COLO668 (cell line): ENCODE measurements around the gene LRIG3.
A peak's percentile ranks its signal among the peaks of the same experiment; 100 is the strongest.
"Not testable (repeated sequence)": the region's sequence is repeated elsewhere in the genome, so short reads cannot be mapped to it uniquely, and the experiment has no call there.

Experiments used
- DNase-seq: peaks from one replicate; lab custom pipeline; 2025; ENCODE audit not compliant: unreplicated experiment; lab: John Stamatoyannopoulos, UW

The LRIG3 gene

DNA sequence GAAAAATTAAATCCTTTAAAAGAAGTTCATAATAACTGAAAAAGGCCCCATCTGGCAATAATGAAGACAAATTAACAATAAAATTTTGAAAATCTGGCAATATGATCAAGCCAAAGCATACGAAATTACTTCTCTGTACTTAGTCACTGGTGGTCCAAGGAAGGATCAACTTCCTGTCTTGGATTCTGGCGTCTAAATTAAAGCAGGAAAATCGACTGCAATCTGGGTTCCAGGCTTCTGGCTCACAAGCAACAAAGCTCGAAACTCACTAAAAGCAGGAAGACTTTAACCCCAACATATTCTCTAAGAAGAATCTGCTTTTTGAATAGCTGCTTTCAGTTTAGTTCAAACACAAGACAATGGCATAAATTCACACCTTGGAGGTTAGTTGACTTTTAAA lies 49.7 kb downstream of the LRIG3 start:
- DNase-seq, result no peak

- DNase-seq, result no peak
These were observed 59.5 kb downstream of the LRIG3 start for GRCh38 chr12:58860788-58861240.

- DNase-seq, result no peak
These were observed 60.1 kb downstream of the LRIG3 start for GRCh38 chr12:58860056-58860787.

GRCh38 chr12:58858030-58858429 lies 62.3 kb downstream of the LRIG3 start:
- no peak for DNase-seq

DNA sequence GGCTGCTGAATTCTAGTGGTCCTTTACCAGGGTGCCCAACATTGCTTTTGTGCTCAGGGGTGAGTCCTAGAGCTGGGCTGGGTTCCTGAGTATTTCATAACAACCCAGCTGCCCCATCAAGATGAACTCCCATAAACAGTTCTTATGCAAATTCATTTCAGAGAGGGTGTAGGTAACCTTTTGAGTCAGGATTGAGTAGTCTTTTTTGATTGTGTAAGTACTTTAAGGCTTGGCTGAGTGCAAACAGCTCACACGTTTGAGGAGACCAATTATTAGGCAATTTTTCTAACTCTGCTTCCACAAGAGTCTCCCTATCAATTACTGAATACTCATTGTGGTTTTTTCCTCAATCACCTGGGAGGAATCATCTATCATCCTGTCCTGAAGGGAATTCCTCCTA lies 63.1 kb downstream of the LRIG3 start:
- DNase-seq, result not testable (repeated sequence)

GRCh38 chr12:58855630-58856029 lies 64.7 kb downstream of the LRIG3 start:
- DNase-seq, result not testable (repeated sequence)

- no peak for DNase-seq
These were observed 69.5 kb downstream of the LRIG3 start for GRCh38 chr12:58850826-58851225.

- DNase-seq, result no peak
These were observed 72.3 kb downstream of the LRIG3 start for GRCh38 chr12:58847901-58848600.

DNA sequence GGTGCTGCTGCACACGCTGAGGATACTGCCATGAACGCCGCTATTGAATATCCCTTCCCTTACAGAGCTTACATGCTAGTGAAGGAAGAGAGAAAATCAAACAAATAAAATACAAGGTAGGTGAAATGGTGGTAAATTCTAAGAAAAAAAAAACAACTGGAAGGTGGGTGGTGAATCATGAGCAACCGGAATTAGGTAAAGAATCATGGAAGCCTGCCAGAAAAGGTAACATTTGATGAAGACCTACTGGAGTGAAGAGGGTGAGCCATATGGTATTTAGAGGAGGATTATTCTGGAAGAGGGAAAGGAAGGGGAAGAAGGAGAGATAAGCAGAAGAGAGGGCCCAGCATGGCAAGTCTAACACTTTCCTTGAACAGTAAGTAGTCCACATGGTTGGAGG lies 76.1 kb downstream of the LRIG3 start:
- DNase-seq, result no peak

- peak; percentile 44 for DNase-seq
These were observed 79.1 kb downstream of the LRIG3 start for GRCh38 chr12:58841058-58841798.

- peak; percentile 61 for DNase-seq
These were observed 86.5 kb downstream of the LRIG3 start for GRCh38 chr12:58833853-58834252.

GRCh38 chr12:58832920-58833319 lies 87.4 kb downstream of the LRIG3 start:
- no peak for DNase-seq
